PFSK-1 (cell line): Measurements from ENCODE around the gene PSAP.
A peak's percentile ranks its signal among the peaks of the same experiment; 100 is the strongest.

Source experiments
- FOXP2 ChIP-seq: optimal IDR thresholded peaks from 2 replicates; pipeline ENCODE3; 2011; ENCODE audit warnings: borderline replicate concordance, control low read depth, inconsistent platforms; ENCODE audit not compliant: insufficient read depth; ENCODE audit errors: extremely low read length, extremely low read depth
- POLR2AphosphoS5 ChIP-seq: IDR thresholded peaks from 2 replicates; pipeline ENCODE4 v1.6.1; 2012; ENCODE audit warnings: low read depth, mild to moderate bottlenecking, control low read depth, low read length, moderate library complexity
- REST ChIP-seq, 2 experiments: IDR thresholded peaks; 2 replicates each; pipeline versions ENCODE4 v1.6.1 to v1.8.0; 2011 to 2012; ENCODE audit warnings: low read depth in 2 of 2, low read length in 2 of 2, control low read depth in 1 of 2, inconsistent platforms in 1 of 2, mild to moderate bottlenecking in 1 of 2, moderate library complexity in 1 of 2; ENCODE audit not compliant: insufficient read depth in 1 of 2
- SIN3A ChIP-seq: IDR thresholded peaks from 2 replicates; pipeline ENCODE4 v1.6.1; 2012; ENCODE audit warnings: mild to moderate bottlenecking, low read length, moderate library complexity, borderline replicate concordance; ENCODE audit not compliant: insufficient read depth
- TAF1 ChIP-seq: IDR thresholded peaks from 2 replicates; pipeline ENCODE4 v1.6.1; 2012; ENCODE audit warnings: low read length, control low read depth, borderline replicate concordance; ENCODE audit not compliant: insufficient read depth

GRCh38 chr10:71854031-71854430 is 3.0 kb upstream of the PSAP start:
- no peak for TF ChIP-seq SIN3A
- no peak for TF ChIP-seq TAF1
- TF ChIP-seq POLR2AphosphoS5: no peak
- no peak for TF ChIP-seq FOXP2
- TF ChIP-seq REST (IDR thresholded peaks at IDR 0.05; ENCODE audit: insufficient read depth in 1 of 2, low read depth in 2 of 2, low read length in 2 of 2): peak; percentile 34 to 56; a peak in 2 of 4 replicates
